Neutrophil (primary cell): ENCODE data around the gene ZFAND2B.
"Not testable (repeated sequence)": the region's sequence is repeated elsewhere in the genome, so short reads cannot be mapped to it uniquely, and the experiment has no call there.

Source experiments
- H3K27ac ChIP-seq: fragments of 200-600 bp; sonication (generic); 2 replicates; pipeline ENCODE4 v1.5.1; 2016; ENCODE audit warnings: mild to moderate bottlenecking, moderate library complexity
- H3K27me3 ChIP-seq: fragments of 200-600 bp; sonication (generic); 2 replicates; pipeline ENCODE4 v1.6.0; 2016; ENCODE audit warnings: mild to moderate bottlenecking
- H3K36me3 ChIP-seq: fragments of 200-600 bp; sonication (generic); 2 replicates; pipeline ENCODE4 v1.5.1; 2017
- H3K4me1 ChIP-seq, 2 experiments: fragments of 200-600 bp in 1 of 2; sonication (generic) in 1 of 2; 1 replicate in 1 of 2; 2 replicates in 1 of 2; pipeline versions ENCODE4 v1.5.1 to v1.6.1; 2013 to 2016; ENCODE audit warnings: low read depth in 1 of 2, low read length in 1 of 2, mild to moderate bottlenecking in 1 of 2, moderate library complexity in 1 of 2; ENCODE audit not compliant: control insufficient read depth in 1 of 2, insufficient read depth in 1 of 2
- H3K4me3 ChIP-seq, 2 experiments: fragments of 200-600 bp in 1 of 2; sonication (generic) in 1 of 2; 1 replicate in 1 of 2; 2 replicates in 1 of 2; pipeline ENCODE4 v1.5.1; 2013 to 2016; ENCODE audit warnings: low read depth in 1 of 2, low read length in 1 of 2, mild to moderate bottlenecking in 1 of 2, moderate library complexity in 1 of 2
- H3K9me3 ChIP-seq: fragments of 200-600 bp; sonication (generic); 2 replicates; pipeline ENCODE4 v1.5.1; 2016
- CTCF ChIP-seq: fragments of 200-600 bp; sonication (generic); IDR thresholded peaks from 2 replicates; pipeline ENCODE4 v1.5.1; 2016; ENCODE audit warnings: antibody characterized with exemption

Gene ZFAND2B

GRCh38 chr2:219253753-219254589, 47.4 kb downstream of the ZFAND2B start, which contains the start of gene TUBA4A:
Gene TUBA4A, minus strand, starts transcription at chr2:219253918. Its CDS starts 60 bp downstream, at chr2:219253858.
- peaks cover 61 to 62% of the 10 kb centered on the region in 2 experiments for H3K4me1 ChIP-seq
- peaks cover 31% of the 10 kb centered on the region for H3K36me3 ChIP-seq
- no peaks in the 10 kb centered on the region for H3K9me3 ChIP-seq
- peak within 1 kb of the TSS; percentile 95 for H3K27ac ChIP-seq
- H3K27me3 ChIP-seq: no peaks in the 10 kb centered on the region
- peak within 1 kb of the TSS; percentile 96 to 99 for H3K4me3 ChIP-seq
- peak; percentile 59 for TF ChIP-seq CTCF

- Histone ChIP-seq H3K9me3 (no peaks in the 10 kb centered on the region), H3K4me1 (peaks cover 53 to 55% of the 10 kb centered on the region in 2 experiments), H3K36me3 (peaks cover 24% of the 10 kb centered on the region), H3K4me3 (peak overlapping the region; percentile 96 to 99), H3K27ac (peak overlapping the region; percentile 95), H3K27me3 (peaks cover 4% of the 10 kb centered on the region)
- no peak for TF ChIP-seq CTCF
Measured at GRCh38 chr2:219254590-219255201, 48.1 kb downstream of the ZFAND2B start.

- not testable (repeated sequence) for H3K36me3 ChIP-seq, H3K9me3 ChIP-seq, H3K4me3 ChIP-seq, H3K27ac ChIP-seq
- Histone ChIP-seq H3K4me1 (peaks cover 33 to 35% of the 10 kb centered on the region in 2 experiments), H3K27me3 (peaks cover 25% of the 10 kb centered on the region)
Measured at GRCh38 chr2:219258942-219259341, 52.4 kb downstream of the ZFAND2B start.
